ENCODE data around the gene BAHCC1.

DNA sequence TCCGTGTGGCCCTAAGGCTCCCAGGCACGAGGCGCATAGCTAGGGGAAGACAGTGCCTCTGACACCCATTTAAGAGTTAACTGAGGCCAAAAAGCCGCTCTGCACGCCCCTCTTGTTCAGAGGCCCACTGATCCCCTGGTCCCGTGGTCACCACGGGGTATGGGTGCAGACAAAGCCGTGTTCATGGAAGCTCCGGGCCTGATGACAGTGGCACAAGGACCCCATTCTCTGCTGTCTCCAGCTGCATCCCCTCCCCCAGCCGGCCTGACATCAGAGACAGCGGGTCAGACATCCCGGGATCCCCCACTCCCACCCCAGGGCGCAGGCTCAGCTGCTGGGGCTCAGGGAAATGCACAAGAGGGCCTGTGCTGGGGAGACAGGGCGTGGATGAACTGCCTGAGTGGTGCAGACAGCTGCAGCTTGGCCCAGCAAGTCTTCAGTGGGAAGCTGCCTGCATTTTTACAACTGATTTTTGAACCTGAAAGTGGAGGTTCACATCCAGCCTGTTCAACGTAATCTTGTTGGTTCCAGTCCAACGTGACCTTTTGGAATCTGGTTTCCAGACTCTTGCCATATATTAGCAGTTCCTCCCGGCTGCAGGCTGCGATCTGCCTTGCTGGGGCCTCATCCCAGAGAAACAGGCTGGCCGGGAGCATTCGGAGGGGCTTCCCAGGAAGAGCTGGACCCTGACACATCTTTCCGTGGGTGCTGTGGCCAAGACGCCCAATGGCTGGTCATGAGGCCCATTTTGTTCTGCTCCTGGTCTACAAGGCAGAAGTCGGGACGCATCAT lies 9.7 kb upstream of the BAHCC1 start:
- no peak for TF ChIP-seq CTCF (IDR thresholded peaks at IDR 0.05; ENCODE audit: low read depth, low read length, poor library complexity, severe bottlenecking)
- TF ChIP-seq EZH2phosphoT487 (IDR thresholded peaks at IDR 0.05; ENCODE audit: borderline replicate concordance, low read length): no peak
